GM23338 (cell line): ENCODE measurements around the gene ZBTB49. TPM values are rescaled to one million over a fixed set of nuclear protein-coding genes. Genes with fewer than 3 reads are reported as not detected.

ENCODE experiments used
- ATAC-seq: fragments of 200-7000 bp; cut with Tn5 transposase; 3 replicates; pipeline ENCODE4 v1.9.1; 2020
- DNase-seq: peaks from one replicate; pipeline ENCODE4 v3.0.0-alpha.2; 2015; ENCODE audit warnings: low spot score
- H2AFZ ChIP-seq: fragments of 200-600 bp; sonication (generic); 2 replicates; pipeline ENCODE4 v1.8.0; 2016; ENCODE audit warnings: antibody characterized with exemption, mild to moderate bottlenecking, moderate library complexity
- H3F3A ChIP-seq: fragments of 200-600 bp; sonication (generic); replicated peaks from 2 replicates; pipeline ENCODE4 v1.8.0; 2017; ENCODE audit warnings: antibody characterized with exemption, mixed run types, low read depth
- H3K27ac ChIP-seq: fragments of 200-600 bp; sonication (generic); 2 replicates; pipeline ENCODE4 v1.6.1; 2016; ENCODE audit warnings: low read depth
- H3K27me3 ChIP-seq: fragments of 200-600 bp; sonication (generic); 2 replicates; pipeline ENCODE4 v1.8.0; 2016; ENCODE audit warnings: mild to moderate bottlenecking, mixed run types, moderate library complexity; ENCODE audit not compliant: insufficient read depth
- H3K36me3 ChIP-seq: fragments of 200-600 bp; sonication (generic); 2 replicates; pipeline ENCODE4 v1.8.0; 2016; ENCODE audit warnings: mild to moderate bottlenecking; ENCODE audit not compliant: insufficient read depth
- H3K4me1 ChIP-seq: fragments of 200-600 bp; sonication (generic); 2 replicates; pipeline ENCODE4 v1.8.0; 2016; ENCODE audit warnings: mild to moderate bottlenecking, moderate library complexity; ENCODE audit not compliant: insufficient read depth
- H3K4me2 ChIP-seq: fragments of 200-600 bp; sonication (generic); 2 replicates; pipeline ENCODE4 v1.7.1; 2017; ENCODE audit warnings: mixed run types
- H3K4me3 ChIP-seq: fragments of 200-600 bp; sonication (generic); 2 replicates; pipeline ENCODE4 v1.6.1; 2016; ENCODE audit warnings: mixed run types
- H3K79me2 ChIP-seq: fragments of 200-600 bp; sonication (generic); replicated peaks from 2 replicates; pipeline ENCODE4 v1.8.0; 2017; ENCODE audit warnings: mild to moderate bottlenecking; ENCODE audit not compliant: insufficient read depth
- H3K9me2 ChIP-seq: fragments of 200-600 bp; sonication (generic); 2 replicates; pipeline ENCODE4 v1.8.0; 2017; ENCODE audit not compliant: insufficient read depth
- H4K20me1 ChIP-seq: fragments of 200-600 bp; sonication (generic); replicated peaks from 2 replicates; pipeline ENCODE4 v1.8.0; 2017; ENCODE audit warnings: mild to moderate bottlenecking; ENCODE audit not compliant: insufficient read depth
- H3K27ac Mint-ChIP-seq: 2 replicates; pipeline ENCODE4 v1.8.0; 2020; ENCODE audit warnings: inconsistent platforms, mild to moderate bottlenecking, moderate library complexity, mixed read lengths
- H3K27me3 Mint-ChIP-seq: 3 replicates; pipeline ENCODE4 v1.8.0; 2022; ENCODE audit warnings: low read depth, mild to moderate bottlenecking, moderate library complexity, mixed read lengths, inconsistent platforms; ENCODE audit not compliant: insufficient read depth, poor library complexity
- H3K36me3 Mint-ChIP-seq: 3 replicates; pipeline ENCODE4 v1.8.0; 2021; ENCODE audit warnings: low read depth, mild to moderate bottlenecking, inconsistent platforms, moderate library complexity, mixed read lengths
- H3K4me1 Mint-ChIP-seq: 3 replicates; pipeline ENCODE4 v1.8.0; 2020; ENCODE audit warnings: mild to moderate bottlenecking, inconsistent platforms, mixed read lengths
- H3K4me3 Mint-ChIP-seq: 3 replicates; pipeline ENCODE4 v1.8.0; 2021; ENCODE audit warnings: moderate library complexity, mild to moderate bottlenecking, inconsistent platforms, mixed read lengths
- H3K9me3 Mint-ChIP-seq: 3 replicates; pipeline ENCODE4 v1.8.0; 2020; ENCODE audit warnings: moderate library complexity, mild to moderate bottlenecking, inconsistent platforms, mixed read lengths
- CREB1 ChIP-seq: fragments of 250-450 bp; sonication (Bioruptor Pico); IDR thresholded peaks from 2 replicates; pipeline ENCODE4 v1.5.0; 2020; ENCODE audit warnings: low read depth, mild to moderate bottlenecking, moderate library complexity
- CTCF ChIP-seq, 2 experiments: fragments of 200-600 bp in 1 of 2; sonication (generic) in 1 of 2; conservative IDR thresholded peaks; 2 replicates each; pipeline versions ENCODE4 v1.5.1 to v1.6.1; 2016 to 2017; ENCODE audit warnings: antibody characterized with exemption in 2 of 2, low read depth in 2 of 2, mild to moderate bottlenecking in 2 of 2, moderate library complexity in 1 of 2
- ETS1 ChIP-seq: IDR thresholded peaks from 2 replicates; pipeline ENCODE4 v1.6.1; 2016; ENCODE audit warnings: antibody characterized with exemption
- EZH2 ChIP-seq: fragments of 200-600 bp; sonication (generic); IDR thresholded peaks from one replicate; pipeline ENCODE4 v1.8.0; 2017; ENCODE audit warnings: antibody characterized with exemption, mild to moderate bottlenecking, low read depth; ENCODE audit not compliant: unreplicated experiment
- EZH2phosphoT487 ChIP-seq: fragments of 200-600 bp; sonication (generic); IDR thresholded peaks from one replicate; pipeline ENCODE4 v1.8.1; 2018; ENCODE audit warnings: antibody characterized with exemption; ENCODE audit not compliant: unreplicated experiment
- JUNB ChIP-seq: IDR thresholded peaks from one replicate; pipeline ENCODE4 v1.6.1; 2016; ENCODE audit warnings: antibody characterized with exemption; ENCODE audit not compliant: unreplicated experiment
- NANOG ChIP-seq: IDR thresholded peaks from 2 replicates; pipeline ENCODE4 v1.6.1; 2016; ENCODE audit warnings: antibody characterized with exemption, borderline replicate concordance
- POLR2AphosphoS5 ChIP-seq: IDR thresholded peaks from 2 replicates; pipeline ENCODE4 v1.6.1; 2016; ENCODE audit warnings: antibody characterized with exemption, low read depth
- REST ChIP-seq: IDR thresholded peaks from one replicate; pipeline ENCODE4 v1.6.1; 2018; ENCODE audit warnings: antibody characterized with exemption; ENCODE audit not compliant: unreplicated experiment
- STAT1 ChIP-seq: IDR thresholded peaks from one replicate; pipeline ENCODE4 v1.6.1; 2016; ENCODE audit warnings: antibody characterized with exemption; ENCODE audit not compliant: unreplicated experiment
- ZNF114 ChIP-seq: fragments of 250-450 bp; sonication (Bioruptor Pico); IDR thresholded peaks from 2 replicates; pipeline ENCODE4 v1.5.0; 2020; ENCODE audit warnings: mild to moderate bottlenecking, moderate library complexity
- ZNF331 ChIP-seq: fragments of 250-450 bp; sonication (Bioruptor Pico); IDR thresholded peaks from 2 replicates; pipeline ENCODE4 v1.5.0; 2020; ENCODE audit warnings: low read depth, mild to moderate bottlenecking, moderate library complexity
- ZNF462 ChIP-seq: fragments of 250-450 bp; sonication (Bioruptor Pico); IDR thresholded peaks from 2 replicates; pipeline ENCODE4 v1.5.0; 2020; ENCODE audit warnings: mild to moderate bottlenecking, moderate library complexity
- polyA plus RNA-seq: library from polyadenylated mRNA; unstranded; fragments of >200 nt; fragmentation: Nextera tagmentation; extraction: Ambion mirVana; gene quantifications from 2 replicates; pipeline ENCODE4 v1.2.1, GENCODE V29; 2016
- total RNA-seq: library from RNA; depleted of rRNA; stranded (reverse); fragments of >200 nt; shearing (Covaris generic); gene quantifications from 2 replicates; pipeline ENCODE4 v1.2.3, GENCODE V29; 2014

The ZBTB49 gene
- total and polyA plus RNA-seq, 2 experiments from 2014 or later: 4.1 to 6.0 TPM

GRCh38 chr4:4361883-4362282 is 71.8 kb downstream of the ZBTB49 start:
- Histone ChIP-seq H3K4me3 (no peak overlapping the region), H3K4me1 (no peaks in the 10 kb centered on the region; the same call in 1 of the 2 replicates), H3K9me2 (peaks cover 12% of the 10 kb centered on the region; the same call in 1 of the 2 replicates), H4K20me1 (no peaks in the 10 kb centered on the region), H3K4me2 (no peak overlapping the region), H2AFZ (no peak overlapping the region), H3K27ac (no peak overlapping the region), H3K79me2 (no peaks in the 10 kb centered on the region), H3K27me3 (no peaks in the 10 kb centered on the region), H3K36me3 (no peaks in the 10 kb centered on the region), H3F3A (no peaks in the 10 kb centered on the region)
- no peak for DNase-seq
- no peak overlapping the region for H3K27ac Mint-ChIP-seq
- peaks cover 27% of the 10 kb centered on the region for H3K9me3 Mint-ChIP-seq
- H3K4me3 Mint-ChIP-seq: no peak overlapping the region
- H3K36me3 Mint-ChIP-seq: peaks cover 6% of the 10 kb centered on the region; the same call in 1 of the 3 replicates
- peaks cover 22% of the 10 kb centered on the region for H3K4me1 Mint-ChIP-seq
- ATAC-seq: no peak
- H3K27me3 Mint-ChIP-seq: peaks cover 21% of the 10 kb centered on the region
- TF ChIP-seq REST (no peak), CTCF (conservative IDR thresholded peaks at IDR 0.05; ENCODE audit: low read depth in 2 of 2) (no peak), NANOG (no peak), STAT1 (no peak), ZNF114 (CRISPR knock-in tag) (no peak), EZH2 (no peak), POLR2AphosphoS5 (no peak), JUNB (no peak), CREB1 (no peak), ZNF462 (no peak), EZH2phosphoT487 (no peak), ZNF331 (CRISPR knock-in tag) (no peak), ETS1 (no peak)
